HepG2 (cell line): ENCODE measurements around the gene NOL12. TPM values are rescaled to one million over a fixed set of nuclear protein-coding genes. Genes with fewer than 3 reads are reported as not detected.

Source experiments
- GABPB1 ChIP-seq: IDR thresholded peaks from 2 replicates; pipeline ENCODE4 v1.6.1; 2016; ENCODE audit warnings: mild to moderate bottlenecking, missing genetic modification reagents, moderate library complexity, missing compliant biosample characterization
- SALL2 ChIP-seq: sonication (generic); formaldehyde crosslinking; IDR thresholded peaks from 2 replicates; pipeline ENCODE4 v1.8.1; 2023; ENCODE audit warnings: mild to moderate bottlenecking, missing genetic modification reagents, inconsistent platforms
- TAF1 ChIP-seq: sonication (generic); formaldehyde crosslinking; IDR thresholded peaks from 2 replicates; pipeline ENCODE4 v1.4.0; 2020; ENCODE audit warnings: missing genetic modification reagents
- TCF7 ChIP-seq: sonication (generic); IDR thresholded peaks from 2 replicates; pipeline ENCODE4 v1.6.1; 2016; ENCODE audit warnings: antibody characterized with exemption, low read depth
- TEAD3 ChIP-seq: optimal IDR thresholded peaks from 2 replicates; pipeline ENCODE3; 2016; ENCODE audit warnings: borderline replicate concordance
- ZBTB1 ChIP-seq: sonication (generic); formaldehyde crosslinking; IDR thresholded peaks from 2 replicates; pipeline ENCODE4 v1.4.0; 2020; ENCODE audit warnings: missing genetic modification reagents, borderline replicate concordance
- ZFAT ChIP-seq: sonication (generic); formaldehyde crosslinking; conservative IDR thresholded peaks from 2 replicates; pipeline ENCODE4 v1.8.1; 2023; ENCODE audit warnings: missing genetic modification reagents, inconsistent platforms
- ZNF350 ChIP-seq: sonication (generic); formaldehyde crosslinking; IDR thresholded peaks from 2 replicates; pipeline ENCODE4 v1.4.0; 2020; ENCODE audit warnings: mild to moderate bottlenecking, low read depth, missing genetic modification reagents, borderline replicate concordance
- ZNF510 ChIP-seq: sonication (generic); formaldehyde crosslinking; IDR thresholded peaks from 2 replicates; pipeline ENCODE4 v1.4.0; 2020; ENCODE audit warnings: low read depth, mild to moderate bottlenecking, missing genetic modification reagents
- ZNF589 ChIP-seq: sonication (generic); formaldehyde crosslinking; conservative IDR thresholded peaks from 2 replicates; pipeline ENCODE4 v1.8.0; 2022; ENCODE audit warnings: mild to moderate bottlenecking, moderate library complexity, missing genetic modification reagents
- polyA plus RNA-seq, 8 experiments: library from polyadenylated mRNA; depleted of rRNA in 3 of 8; stranded (reverse) in 7 of 8; unstranded in 1 of 8; fragments of >200 nt; fragmentation: Illumina TruSeq in 4 of 8; extraction: Trizol in 4 of 8; gene quantifications; 2 replicates each; pipeline versions ENCODE4 v1.2.1 to v1.2.3, GENCODE V29; 2011 to 2016; ENCODE audit warnings: low read depth in 4 of 8, missing spikeins in 1 of 8, mixed read lengths in 1 of 8; ENCODE audit not compliant: insufficient read depth in 1 of 8
- total RNA-seq, 5 experiments: library from RNA; depleted of rRNA; stranded (reverse); fragments of >200 nt; fragmentation: Illumina TruSeq; extraction: Trizol; gene quantifications; 2 replicates each; pipeline ENCODE4 v1.2.3, GENCODE V29; 2016; ENCODE audit warnings: low read depth in 1 of 5
- TF ChIP-seq, protein P1 (sequence below): sonication (generic); formaldehyde crosslinking; IDR thresholded peaks from 2 replicates; pipeline ENCODE4; 2020; ENCODE audit warnings: missing genetic modification reagents, mild to moderate bottlenecking, borderline replicate concordance
- TF ChIP-seq, protein P2 (sequence below): sonication (generic); formaldehyde crosslinking; IDR thresholded peaks from 2 replicates; pipeline ENCODE4 v1.8.0; 2022; ENCODE audit warnings: missing genetic modification reagents, mild to moderate bottlenecking, borderline replicate concordance
- TF ChIP-seq, protein P3 (sequence below): sonication (generic); formaldehyde crosslinking; IDR thresholded peaks from 2 replicates; pipeline ENCODE4 v1.5.0; 2020; ENCODE audit warnings: mild to moderate bottlenecking, missing genetic modification reagents
- TF ChIP-seq, protein P4 (sequence below): sonication (generic); formaldehyde crosslinking; conservative IDR thresholded peaks from 2 replicates; pipeline ENCODE4 v1.5.0; 2020; ENCODE audit warnings: missing genetic modification reagents
- TF ChIP-seq, protein P5 (sequence below): sonication (generic); formaldehyde crosslinking; IDR thresholded peaks from 2 replicates; pipeline ENCODE4 v1.8.1; 2023; ENCODE audit warnings: mild to moderate bottlenecking, inconsistent platforms, moderate library complexity, missing genetic modification reagents, borderline replicate concordance

Gene NOL12
- total and polyA plus RNA-seq, 2 of the 13 experiments (the other 11 are each of a cell fraction or from before 2014, with no cell fraction given): 14.3 to 31.4 TPM

DNA sequence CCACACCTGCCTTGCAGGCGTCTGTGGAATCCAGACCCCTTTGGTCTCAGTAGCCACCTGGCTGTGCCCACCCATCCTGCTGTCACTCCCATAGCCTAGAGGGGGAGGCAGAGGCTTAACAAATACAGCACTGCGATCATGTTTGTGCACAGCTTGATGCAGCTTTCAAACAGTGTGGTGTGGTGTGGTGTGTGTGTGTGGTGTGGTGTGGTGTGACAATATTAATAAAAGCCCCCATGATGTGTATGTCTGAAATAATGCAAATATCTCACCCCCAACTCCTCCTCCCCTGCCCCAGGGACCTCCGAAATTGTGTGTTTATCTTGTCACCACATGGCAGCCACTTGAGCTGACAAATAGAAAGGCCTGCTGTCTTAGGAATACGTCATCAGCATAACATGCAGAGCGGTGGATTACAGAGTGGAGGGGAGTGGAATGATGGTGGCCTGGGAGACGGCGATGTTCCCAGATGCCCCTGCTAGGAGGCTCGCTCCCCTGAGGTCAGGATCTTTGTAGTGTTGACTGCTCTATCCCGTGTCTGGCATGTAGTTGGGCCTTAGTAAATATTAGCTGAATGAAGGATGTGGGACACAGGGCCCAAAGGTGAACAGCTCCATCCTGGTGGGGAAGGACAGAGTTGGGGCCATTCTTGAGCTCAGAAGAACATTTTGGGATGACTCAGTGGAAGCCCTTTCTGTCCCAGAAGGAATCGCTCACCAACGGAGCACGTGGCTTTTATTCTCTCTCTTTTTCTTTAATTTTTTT is 24.8 kb upstream of the NOL12 start (continued):
- TF ChIP-seq, protein P1, sequence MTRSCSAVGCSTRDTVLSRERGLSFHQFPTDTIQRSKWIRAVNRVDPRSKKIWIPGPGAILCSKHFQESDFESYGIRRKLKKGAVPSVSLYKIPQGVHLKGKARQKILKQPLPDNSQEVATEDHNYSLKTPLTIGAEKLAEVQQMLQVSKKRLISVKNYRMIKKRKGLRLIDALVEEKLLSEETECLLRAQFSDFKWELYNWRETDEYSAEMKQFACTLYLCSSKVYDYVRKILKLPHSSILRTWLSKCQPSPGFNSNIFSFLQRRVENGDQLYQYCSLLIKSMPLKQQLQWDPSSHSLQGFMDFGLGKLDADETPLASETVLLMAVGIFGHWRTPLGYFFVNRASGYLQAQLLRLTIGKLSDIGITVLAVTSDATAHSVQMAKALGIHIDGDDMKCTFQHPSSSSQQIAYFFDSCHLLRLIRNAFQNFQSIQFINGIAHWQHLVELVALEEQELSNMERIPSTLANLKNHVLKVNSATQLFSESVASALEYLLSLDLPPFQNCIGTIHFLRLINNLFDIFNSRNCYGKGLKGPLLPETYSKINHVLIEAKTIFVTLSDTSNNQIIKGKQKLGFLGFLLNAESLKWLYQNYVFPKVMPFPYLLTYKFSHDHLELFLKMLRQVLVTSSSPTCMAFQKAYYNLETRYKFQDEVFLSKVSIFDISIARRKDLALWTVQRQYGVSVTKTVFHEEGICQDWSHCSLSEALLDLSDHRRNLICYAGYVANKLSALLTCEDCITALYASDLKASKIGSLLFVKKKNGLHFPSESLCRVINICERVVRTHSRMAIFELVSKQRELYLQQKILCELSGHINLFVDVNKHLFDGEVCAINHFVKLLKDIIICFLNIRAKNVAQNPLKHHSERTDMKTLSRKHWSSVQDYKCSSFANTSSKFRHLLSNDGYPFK: no peak
- no peak for TF ChIP-seq SALL2 (CRISPR knock-in tag)
- TF ChIP-seq ZBTB1 (CRISPR knock-in tag): no peak
- peak; percentile 42; the same call in 1 of the 2 replicates for TF ChIP-seq ZNF350 (CRISPR knock-in tag)
- TF ChIP-seq, protein P2, sequence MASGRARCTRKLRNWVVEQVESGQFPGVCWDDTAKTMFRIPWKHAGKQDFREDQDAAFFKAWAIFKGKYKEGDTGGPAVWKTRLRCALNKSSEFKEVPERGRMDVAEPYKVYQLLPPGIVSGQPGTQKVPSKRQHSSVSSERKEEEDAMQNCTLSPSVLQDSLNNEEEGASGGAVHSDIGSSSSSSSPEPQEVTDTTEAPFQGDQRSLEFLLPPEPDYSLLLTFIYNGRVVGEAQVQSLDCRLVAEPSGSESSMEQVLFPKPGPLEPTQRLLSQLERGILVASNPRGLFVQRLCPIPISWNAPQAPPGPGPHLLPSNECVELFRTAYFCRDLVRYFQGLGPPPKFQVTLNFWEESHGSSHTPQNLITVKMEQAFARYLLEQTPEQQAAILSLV: no peak
- TF ChIP-seq TEAD3 (CRISPR knock-in tag): peak; percentile 80
- TF ChIP-seq, protein P3, sequence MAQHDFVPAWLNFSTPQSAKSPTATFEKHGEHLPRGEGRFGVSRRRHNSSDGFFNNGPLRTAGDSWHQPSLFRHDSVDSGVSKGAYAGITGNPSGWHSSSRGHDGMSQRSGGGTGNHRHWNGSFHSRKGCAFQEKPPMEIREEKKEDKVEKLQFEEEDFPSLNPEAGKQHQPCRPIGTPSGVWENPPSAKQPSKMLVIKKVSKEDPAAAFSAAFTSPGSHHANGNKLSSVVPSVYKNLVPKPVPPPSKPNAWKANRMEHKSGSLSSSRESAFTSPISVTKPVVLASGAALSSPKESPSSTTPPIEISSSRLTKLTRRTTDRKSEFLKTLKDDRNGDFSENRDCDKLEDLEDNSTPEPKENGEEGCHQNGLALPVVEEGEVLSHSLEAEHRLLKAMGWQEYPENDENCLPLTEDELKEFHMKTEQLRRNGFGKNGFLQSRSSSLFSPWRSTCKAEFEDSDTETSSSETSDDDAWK (CRISPR knock-in tag): no peak
- no peak for TF ChIP-seq ZFAT (CRISPR knock-in tag)
- TF ChIP-seq GABPB1 (CRISPR knock-in tag): no peak
- TF ChIP-seq, protein P4, sequence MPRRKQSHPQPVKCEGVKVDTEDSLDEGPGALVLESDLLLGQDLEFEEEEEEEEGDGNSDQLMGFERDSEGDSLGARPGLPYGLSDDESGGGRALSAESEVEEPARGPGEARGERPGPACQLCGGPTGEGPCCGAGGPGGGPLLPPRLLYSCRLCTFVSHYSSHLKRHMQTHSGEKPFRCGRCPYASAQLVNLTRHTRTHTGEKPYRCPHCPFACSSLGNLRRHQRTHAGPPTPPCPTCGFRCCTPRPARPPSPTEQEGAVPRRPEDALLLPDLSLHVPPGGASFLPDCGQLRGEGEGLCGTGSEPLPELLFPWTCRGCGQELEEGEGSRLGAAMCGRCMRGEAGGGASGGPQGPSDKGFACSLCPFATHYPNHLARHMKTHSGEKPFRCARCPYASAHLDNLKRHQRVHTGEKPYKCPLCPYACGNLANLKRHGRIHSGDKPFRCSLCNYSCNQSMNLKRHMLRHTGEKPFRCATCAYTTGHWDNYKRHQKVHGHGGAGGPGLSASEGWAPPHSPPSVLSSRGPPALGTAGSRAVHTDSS (CRISPR knock-in tag): no peak
- no peak for TF ChIP-seq TAF1
- no peak for TF ChIP-seq ZNF510 (CRISPR knock-in tag)
- TF ChIP-seq TCF7: no peak
- TF ChIP-seq, protein P5, sequence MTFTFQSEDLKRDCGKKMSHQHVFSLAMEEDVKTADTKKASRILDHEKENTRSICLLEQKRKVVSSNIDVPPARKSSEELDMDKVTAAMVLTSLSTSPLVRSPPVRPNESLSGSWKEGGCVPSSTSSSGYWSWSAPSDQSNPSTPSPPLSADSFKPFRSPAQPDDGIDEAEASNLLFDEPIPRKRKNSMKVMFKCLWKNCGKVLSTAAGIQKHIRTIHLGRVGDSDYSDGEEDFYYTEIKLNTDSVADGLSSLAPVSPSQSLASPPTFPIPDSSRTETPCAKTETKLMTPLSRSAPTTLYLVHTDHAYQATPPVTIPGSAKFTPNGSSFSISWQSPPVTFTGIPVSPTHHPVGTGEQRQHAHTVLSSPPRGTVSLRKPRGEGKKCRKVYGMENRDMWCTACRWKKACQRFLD (CRISPR knock-in tag): no peak
- no peak for TF ChIP-seq ZNF589 (CRISPR knock-in tag)
